ENCODE results near the gene RHOJ.

The RHOJ gene

DNA sequence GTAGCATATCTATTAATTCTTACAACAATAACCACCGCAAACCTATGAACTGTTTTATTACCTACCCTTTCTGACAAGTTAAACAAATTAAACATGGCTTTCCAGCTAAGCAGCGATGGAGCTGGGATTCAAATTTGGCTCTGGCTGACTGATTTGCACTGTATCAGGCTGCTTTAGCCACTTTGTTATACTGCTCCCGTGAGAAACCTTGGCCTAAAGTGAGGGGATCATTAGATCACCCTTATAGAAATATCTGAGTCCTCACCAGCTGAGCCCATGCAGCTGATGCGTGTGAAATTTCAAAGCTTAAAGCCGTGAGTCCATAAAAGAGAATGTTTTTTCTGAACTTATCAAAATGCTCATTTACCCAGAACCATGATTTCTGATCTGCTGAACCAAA, 122.6 kb downstream of the RHOJ start:
- TF ChIP-seq, protein P1, sequence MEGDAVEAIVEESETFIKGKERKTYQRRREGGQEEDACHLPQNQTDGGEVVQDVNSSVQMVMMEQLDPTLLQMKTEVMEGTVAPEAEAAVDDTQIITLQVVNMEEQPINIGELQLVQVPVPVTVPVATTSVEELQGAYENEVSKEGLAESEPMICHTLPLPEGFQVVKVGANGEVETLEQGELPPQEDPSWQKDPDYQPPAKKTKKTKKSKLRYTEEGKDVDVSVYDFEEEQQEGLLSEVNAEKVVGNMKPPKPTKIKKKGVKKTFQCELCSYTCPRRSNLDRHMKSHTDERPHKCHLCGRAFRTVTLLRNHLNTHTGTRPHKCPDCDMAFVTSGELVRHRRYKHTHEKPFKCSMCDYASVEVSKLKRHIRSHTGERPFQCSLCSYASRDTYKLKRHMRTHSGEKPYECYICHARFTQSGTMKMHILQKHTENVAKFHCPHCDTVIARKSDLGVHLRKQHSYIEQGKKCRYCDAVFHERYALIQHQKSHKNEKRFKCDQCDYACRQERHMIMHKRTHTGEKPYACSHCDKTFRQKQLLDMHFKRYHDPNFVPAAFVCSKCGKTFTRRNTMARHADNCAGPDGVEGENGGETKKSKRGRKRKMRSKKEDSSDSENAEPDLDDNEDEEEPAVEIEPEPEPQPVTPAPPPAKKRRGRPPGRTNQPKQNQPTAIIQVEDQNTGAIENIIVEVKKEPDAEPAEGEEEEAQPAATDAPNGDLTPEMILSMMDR (IDR thresholded peaks at IDR 0.05; ENCODE audit: low read depth, low read length, missing control alignments) = no peak
- H3K4me3 ChIP-seq (replicated peaks; ENCODE audit: low read depth, low read length) = no peak overlapping the region
- no peak for DNase-seq (ENCODE audit: extremely low read depth, low read depth)

DNA sequence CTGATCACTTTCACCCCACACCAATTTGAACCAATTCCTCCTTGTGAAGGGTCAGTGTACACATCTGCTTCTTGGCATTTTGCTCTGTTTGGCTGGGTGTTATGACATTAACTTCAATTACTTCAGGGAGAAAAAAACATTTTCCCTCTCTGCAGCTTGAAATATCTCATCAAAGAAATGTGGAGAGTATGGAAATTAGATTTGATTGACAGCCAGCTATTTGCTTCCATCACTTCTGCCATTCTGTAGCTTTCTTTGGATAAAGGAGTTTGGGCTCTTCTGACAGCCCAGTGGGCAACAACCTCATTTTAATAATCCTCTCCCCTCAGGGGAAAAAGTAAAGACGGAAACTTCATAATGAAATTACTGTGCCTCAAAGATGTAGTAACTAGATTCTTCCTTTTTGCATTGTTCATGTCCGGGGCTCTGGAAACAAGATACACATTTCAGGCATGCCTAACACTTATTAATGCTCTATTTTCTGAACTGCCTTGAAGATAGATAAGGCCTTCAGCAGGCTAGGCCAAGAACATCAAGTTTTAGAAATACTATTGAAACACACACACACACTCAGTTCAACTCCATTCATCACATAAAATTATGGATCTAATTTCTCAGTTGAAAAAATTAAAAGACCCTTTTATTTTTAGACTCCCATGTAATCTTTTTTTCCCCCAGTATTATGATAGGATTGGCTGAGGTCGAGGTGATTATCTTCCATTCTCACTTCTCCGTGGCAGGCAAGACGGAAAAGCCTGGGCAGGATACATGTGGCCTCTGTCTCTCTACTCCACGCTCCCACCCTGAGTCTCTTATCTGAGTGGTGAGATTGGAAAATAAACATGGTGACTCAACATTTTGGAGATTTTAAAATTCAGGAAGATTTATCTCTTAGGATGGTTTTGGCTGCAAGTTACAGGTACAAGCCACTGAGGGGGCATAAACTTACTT, 124.8 kb downstream of the RHOJ start:
- TF ChIP-seq, protein P1 (IDR thresholded peaks at IDR 0.05; ENCODE audit: low read depth, low read length, missing control alignments) = no peak
- no peak for DNase-seq (ENCODE audit: extremely low read depth, low read depth)
- no peak overlapping the region for H3K4me3 ChIP-seq (replicated peaks; ENCODE audit: low read depth, low read length)

DNA sequence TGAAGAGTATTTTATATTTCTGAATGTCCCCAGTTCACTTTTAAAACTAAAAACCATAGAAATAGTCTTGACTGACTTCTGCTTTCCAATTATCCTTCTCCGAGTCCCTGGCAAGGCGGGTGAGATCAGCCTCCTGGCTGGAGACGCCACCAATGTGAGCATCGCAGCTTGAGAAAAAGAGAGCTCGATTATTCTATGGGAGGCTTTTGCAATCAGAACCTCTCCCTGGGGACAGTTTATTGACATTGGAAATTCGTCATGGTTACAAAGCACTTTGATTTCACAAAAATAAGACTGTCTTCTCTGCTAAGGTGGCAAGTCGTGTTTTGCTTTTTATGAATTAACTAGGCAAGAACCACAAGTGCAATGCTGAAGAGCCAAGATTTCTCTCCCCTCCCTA, 138.1 kb downstream of the RHOJ start:
- no peak for DNase-seq (ENCODE audit: extremely low read depth, low read depth)
- no peak overlapping the region for H3K4me3 ChIP-seq (replicated peaks; ENCODE audit: low read depth, low read length)
- TF ChIP-seq, protein P1 (IDR thresholded peaks at IDR 0.05; ENCODE audit: low read depth, low read length, missing control alignments) = no peak

All from HFF-Myc (cell line).